ENCODE results near the gene CMTR2. TPM values are rescaled to one million over a fixed set of nuclear protein-coding genes. Genes with fewer than 3 reads are reported as not detected.
"Not testable (repeated sequence)": the region's sequence is repeated elsewhere in the genome, so short reads cannot be mapped to it uniquely, and the experiment has no call there.

Gene CMTR2
- total RNA-seq, 1 donor from 2014 or later = 21.6 TPM

- intact Hi-C loops (cut with DNase I) = no loop called here
- DNase-seq (no peak), ATAC-seq (no peak)
- H3K27me3 ChIP-seq = no peaks in the 10 kb centered on the region
- H3K27ac ChIP-seq = no peak overlapping the region
- no peaks in the 10 kb centered on the region for H3K9me3 ChIP-seq
- no peak overlapping the region for H3K4me3 ChIP-seq
- H3K36me3 ChIP-seq = no peaks in the 10 kb centered on the region
- H3K4me1 ChIP-seq = no peaks in the 10 kb centered on the region
- TF ChIP-seq, protein P1, sequence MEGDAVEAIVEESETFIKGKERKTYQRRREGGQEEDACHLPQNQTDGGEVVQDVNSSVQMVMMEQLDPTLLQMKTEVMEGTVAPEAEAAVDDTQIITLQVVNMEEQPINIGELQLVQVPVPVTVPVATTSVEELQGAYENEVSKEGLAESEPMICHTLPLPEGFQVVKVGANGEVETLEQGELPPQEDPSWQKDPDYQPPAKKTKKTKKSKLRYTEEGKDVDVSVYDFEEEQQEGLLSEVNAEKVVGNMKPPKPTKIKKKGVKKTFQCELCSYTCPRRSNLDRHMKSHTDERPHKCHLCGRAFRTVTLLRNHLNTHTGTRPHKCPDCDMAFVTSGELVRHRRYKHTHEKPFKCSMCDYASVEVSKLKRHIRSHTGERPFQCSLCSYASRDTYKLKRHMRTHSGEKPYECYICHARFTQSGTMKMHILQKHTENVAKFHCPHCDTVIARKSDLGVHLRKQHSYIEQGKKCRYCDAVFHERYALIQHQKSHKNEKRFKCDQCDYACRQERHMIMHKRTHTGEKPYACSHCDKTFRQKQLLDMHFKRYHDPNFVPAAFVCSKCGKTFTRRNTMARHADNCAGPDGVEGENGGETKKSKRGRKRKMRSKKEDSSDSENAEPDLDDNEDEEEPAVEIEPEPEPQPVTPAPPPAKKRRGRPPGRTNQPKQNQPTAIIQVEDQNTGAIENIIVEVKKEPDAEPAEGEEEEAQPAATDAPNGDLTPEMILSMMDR (IDR thresholded peaks at IDR 0.05) = no peak
Measured at GRCh38 chr16:71327720-71328119, 38.5 kb upstream of the CMTR2 start.

- no peaks in the 10 kb centered on the region for H3K9me3 ChIP-seq
- no peak for ATAC-seq
- no peak for DNase-seq
- H3K4me1 ChIP-seq = no peaks in the 10 kb centered on the region
- H3K36me3 ChIP-seq = no peaks in the 10 kb centered on the region
- no peak overlapping the region for H3K4me3 ChIP-seq
- TF ChIP-seq, protein P1 (IDR thresholded peaks at IDR 0.05) = no peak
- no peak overlapping the region for H3K27ac ChIP-seq
- intact Hi-C loops (cut with DNase I) = no loop called here
- H3K27me3 ChIP-seq = no peaks in the 10 kb centered on the region
Measured at GRCh38 chr16:71319999-71320398, 30.8 kb upstream of the CMTR2 start.

DNA sequence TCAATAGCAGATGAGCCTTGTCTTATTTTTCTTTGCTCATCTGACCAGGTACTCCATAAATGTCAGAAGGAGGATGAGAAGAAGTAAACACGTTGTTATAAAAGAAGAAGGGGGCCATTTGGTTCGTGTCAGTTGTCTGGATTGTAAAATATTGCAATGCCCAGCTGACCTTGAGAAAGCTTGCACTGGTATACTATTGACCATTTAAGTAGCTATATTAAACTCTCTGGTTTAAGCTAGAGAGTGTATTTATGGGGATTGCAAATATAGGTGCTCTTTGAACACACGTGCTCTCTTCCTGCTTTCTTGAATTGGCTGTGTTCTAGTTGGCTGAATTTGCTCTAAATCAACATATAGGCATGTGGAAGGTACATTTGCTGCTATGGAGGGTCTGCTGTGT, 26.1 kb upstream of the CMTR2 start:
- DNase-seq (no peak), ATAC-seq (no peak)
- Histone ChIP-seq H3K4me1 (no peaks in the 10 kb centered on the region), H3K27ac (no peak overlapping the region), H3K27me3 (no peaks in the 10 kb centered on the region), H3K9me3 (no peaks in the 10 kb centered on the region), H3K36me3 (no peaks in the 10 kb centered on the region), H3K4me3 (no peak overlapping the region)
- TF ChIP-seq, protein P1 (IDR thresholded peaks at IDR 0.05) = no peak
- intact Hi-C loops (cut with DNase I) = no loop called here

DNA sequence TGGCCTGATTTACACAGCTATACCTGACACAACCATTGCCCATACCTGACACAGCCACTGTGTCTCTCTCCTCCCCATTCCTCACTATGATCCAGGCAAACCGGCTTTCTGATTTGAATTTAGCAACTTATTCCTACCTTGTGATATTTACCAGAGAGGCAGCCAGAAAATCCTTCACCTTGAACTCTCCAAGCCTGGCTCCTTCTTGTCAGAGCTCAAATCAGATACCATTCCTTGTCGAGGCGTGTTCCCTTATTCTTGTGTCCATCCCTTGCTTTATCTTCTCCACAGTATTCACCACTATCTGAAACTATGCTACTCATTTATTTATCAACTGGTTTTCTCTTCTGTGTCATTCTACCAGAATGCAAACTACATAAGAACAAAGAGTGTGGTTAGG, 24.4 kb upstream of the CMTR2 start:
- H3K27me3 ChIP-seq; H3K36me3 ChIP-seq; H3K27ac ChIP-seq; H3K9me3 ChIP-seq; H3K4me1 ChIP-seq; ATAC-seq; DNase-seq; intact Hi-C loops (cut with DNase I); H3K4me3 ChIP-seq: not testable (repeated sequence)

- H3K36me3 ChIP-seq = no peaks in the 10 kb centered on the region
- ATAC-seq (peak; percentile 70), DNase-seq (no peak)
- no peaks in the 10 kb centered on the region for H3K27me3 ChIP-seq
- no peaks in the 10 kb centered on the region for H3K4me1 ChIP-seq
- no peak overlapping the region for H3K27ac ChIP-seq
- intact Hi-C loops (cut with DNase I) = no loop called here
- TF ChIP-seq, protein P1 (IDR thresholded peaks at IDR 0.05) = peak; percentile 81
- no peaks in the 10 kb centered on the region for H3K9me3 ChIP-seq
- H3K4me3 ChIP-seq = no peak overlapping the region
Measured at GRCh38 chr16:71311553-71312158, 22.5 kb upstream of the CMTR2 start.

DNA sequence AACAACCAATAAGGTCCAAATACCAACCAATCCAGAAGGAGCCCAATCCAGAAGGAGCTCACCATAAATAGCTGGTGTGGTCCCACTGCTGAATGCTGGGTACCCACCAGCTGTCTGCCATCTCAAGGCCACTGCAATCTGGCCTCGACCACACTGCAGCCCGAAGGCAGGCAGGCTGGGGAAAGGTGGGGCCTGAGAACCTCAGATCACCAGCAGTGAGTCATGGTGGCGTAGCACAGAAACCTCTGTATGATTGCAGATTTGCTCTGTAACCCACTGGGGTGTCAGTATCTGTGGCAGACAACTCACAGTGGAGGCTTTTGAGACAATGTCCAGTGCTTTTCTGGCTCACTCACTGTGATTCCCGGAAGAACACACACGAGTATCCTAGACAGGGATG, 14.7 kb upstream of the CMTR2 start:
- TF ChIP-seq, protein P1 (IDR thresholded peaks at IDR 0.05) = no peak
- intact Hi-C loops (cut with DNase I) = no loop called here

More for the DNA sequence above, 14.7 kb upstream of the CMTR2 start:
- DNase-seq (no peak), ATAC-seq (no peak)
- Histone ChIP-seq H3K36me3 (no peaks in the 10 kb centered on the region), H3K4me1 (no peaks in the 10 kb centered on the region), H3K27me3 (peaks cover 14% of the 10 kb centered on the region), H3K4me3 (no peak overlapping the region), H3K27ac (no peak overlapping the region), H3K9me3 (no peaks in the 10 kb centered on the region)
